GM12873 (cell line): ENCODE results near the gene SLC24A4.

ENCODE experiments used
- CTCF ChIP-seq: IDR thresholded peaks from 2 replicates; pipeline ENCODE4 v1.5.1; 2012; ENCODE audit warnings: low read depth, mild to moderate bottlenecking, moderate library complexity, low read length, control low read depth; ENCODE audit not compliant: insufficient read depth; ENCODE audit errors: missing control alignments

The SLC24A4 gene

GRCh38 chr14:92282669-92283068, 40.3 kb upstream of the SLC24A4 start:
- TF ChIP-seq CTCF = no peak

- no peak for TF ChIP-seq CTCF
Measured at GRCh38 chr14:92285311-92285710, 37.7 kb upstream of the SLC24A4 start.

GRCh38 chr14:92287987-92288386, 35.0 kb upstream of the SLC24A4 start:
- TF ChIP-seq CTCF = no peak

- TF ChIP-seq CTCF = no peak
Measured at GRCh38 chr14:92288994-92289660, 33.8 kb upstream of the SLC24A4 start.

- TF ChIP-seq CTCF = no peak
Measured at GRCh38 chr14:92292673-92293072, 30.3 kb upstream of the SLC24A4 start.

GRCh38 chr14:92294506-92294905, 28.5 kb upstream of the SLC24A4 start:
- TF ChIP-seq CTCF = no peak

- no peak for TF ChIP-seq CTCF
Measured at GRCh38 chr14:92297818-92298595, 25.0 kb upstream of the SLC24A4 start.
